Osteocyte (in vitro differentiated cells): ENCODE measurements around the gene SLC2A8. TPM values are rescaled to one million over a fixed set of nuclear protein-coding genes. Genes with fewer than 3 reads are reported as not detected.

Experiments
- total RNA-seq: library from RNA; stranded (reverse); gene quantifications from 2 replicates; pipeline ENCODE4 v1.2.1, GENCODE V29; 2021

SLC2A8 gene
- total RNA-seq, 1 donor from 2014 or later, result 18.2 TPM

Other genes starting within 250 kb of the SLC2A8 start
- gene GARNL3, start 132.4 kb upstream of the SLC2A8 start, total RNA-seq, result 5.3 and 6.0 TPM in 2 replicates
- 9.0 and 11.5 TPM in 2 replicates for gene ZNF79, start 27.2 kb downstream of the SLC2A8 start, total RNA-seq
- gene RPL12, start 54.2 kb downstream of the SLC2A8 start, total RNA-seq, result 1,078 and 1,108 TPM in 2 replicates
- gene LRSAM1, start 54.3 kb downstream of the SLC2A8 start, total RNA-seq, result 23.5 and 26.0 TPM in 2 replicates
- 44.9 and 46.5 TPM in 2 replicates for gene STXBP1, start 215.1 kb downstream of the SLC2A8 start, total RNA-seq